Kidney (tissue), 14 donors: ENCODE results near the gene SFMBT2. TPM values are rescaled to one million over a fixed set of nuclear protein-coding genes. Genes with fewer than 3 reads are reported as not detected.

Experiments used
- DNase-seq, 5 donors: peaks; one replicate each; pipeline ENCODE4 v3.0.0-alpha.2; 2013 to 2020
- FAIRE-seq: peaks from 2 replicates; lab custom pipeline; 2012; peaks lifted over from hg19 to GRCh38; lab: Jason Lieb, UNC
- H3K27ac ChIP-seq, 2 donors: one replicate each; pipeline ENCODE4 v1.7.0; 2013; ENCODE audit warnings: low read depth in 2 of 2, low read length in 2 of 2, inconsistent platforms in 1 of 2
- H3K27me3 ChIP-seq: one replicate; pipeline ENCODE4 v1.7.1; 2013; ENCODE audit warnings: low read length, inconsistent platforms; ENCODE audit not compliant: control insufficient read depth, insufficient read depth
- H3K36me3 ChIP-seq, 3 donors: one replicate each; pipeline versions ENCODE4 v1.7.0 to v1.7.1; 2013; ENCODE audit warnings: low read length in 3 of 3, control low read depth in 1 of 3, inconsistent platforms in 1 of 3; ENCODE audit not compliant: insufficient read depth in 3 of 3, control insufficient read depth in 2 of 3
- H3K4me1 ChIP-seq, 3 donors: one replicate each; pipeline versions ENCODE4 v1.7.0 to v1.7.1; 2013; ENCODE audit warnings: low read length in 3 of 3, inconsistent platforms in 1 of 3, low read depth in 1 of 3; ENCODE audit not compliant: control insufficient read depth in 2 of 3, insufficient read depth in 2 of 3
- H3K4me3 ChIP-seq, 3 donors: one replicate each; pipeline versions ENCODE4 v1.7.0 to v1.8.1; 2013; ENCODE audit warnings: low read length in 3 of 3, control low read depth in 1 of 3, inconsistent platforms in 1 of 3
- H3K9ac ChIP-seq, 3 donors: one replicate each; pipeline versions ENCODE4 v1.7.0 to v1.7.1; 2013; ENCODE audit warnings: low read length in 3 of 3, control low read depth in 1 of 3, inconsistent platforms in 1 of 3
- H3K9me3 ChIP-seq, 3 donors: one replicate each; pipeline versions ENCODE4 v1.7.0 to v1.7.1; 2013; ENCODE audit warnings: low read length in 3 of 3, control low read depth in 1 of 3, inconsistent platforms in 1 of 3; ENCODE audit not compliant: control insufficient read depth in 2 of 3, insufficient read depth in 1 of 3
- intact Hi-C: fragments of 100-400 bp; cut with DNase I; formaldehyde crosslinking; loops from one replicate; pipeline ENCODE4 v1.11.1; 2022
- polyA plus RNA-seq: library from polyadenylated mRNA; stranded (reverse); fragments of 350-450 nt; fragmentation: Illumina TruSeq; extraction: RNeasy Lipid Tissue Mini Kit (QIAGEN cat#74804); gene quantifications from one replicate; pipeline ENCODE4 v1.2.3, GENCODE V29; 2014; ENCODE audit warnings: low read depth, low replicate concordance; ENCODE audit not compliant: insufficient read depth
- total RNA-seq: library from RNA; stranded (reverse); fragmentation: NEBNext Ultra II Directional; extraction: Animal tissue kit (Norgen Biotek cat#: 25700); gene quantifications from one replicate; pipeline ENCODE4 v1.2.1, GENCODE V29; 2021
- TF ChIP-seq, protein P1 (sequence below): IDR thresholded peaks from 3 replicates; pipeline ENCODE4 v1.5.1; 2012; ENCODE audit warnings: mild to moderate bottlenecking, moderate library complexity, borderline replicate concordance; ENCODE audit not compliant: insufficient read depth; ENCODE audit errors: extremely low read depth
- donor health status: control.
- donor health status: control.
- donor health status: control.
- donor health status: control.
- donor health status: control.
- donor health status: DM: yes; HTN: yes; CAD: no.
- donor health status: Normal renal cell carcinoma (clear cell type).

SFMBT2 gene
- total and polyA plus RNA-seq, 2 donors from 2014 or later = 1.2 to 15.3 TPM

DNA sequence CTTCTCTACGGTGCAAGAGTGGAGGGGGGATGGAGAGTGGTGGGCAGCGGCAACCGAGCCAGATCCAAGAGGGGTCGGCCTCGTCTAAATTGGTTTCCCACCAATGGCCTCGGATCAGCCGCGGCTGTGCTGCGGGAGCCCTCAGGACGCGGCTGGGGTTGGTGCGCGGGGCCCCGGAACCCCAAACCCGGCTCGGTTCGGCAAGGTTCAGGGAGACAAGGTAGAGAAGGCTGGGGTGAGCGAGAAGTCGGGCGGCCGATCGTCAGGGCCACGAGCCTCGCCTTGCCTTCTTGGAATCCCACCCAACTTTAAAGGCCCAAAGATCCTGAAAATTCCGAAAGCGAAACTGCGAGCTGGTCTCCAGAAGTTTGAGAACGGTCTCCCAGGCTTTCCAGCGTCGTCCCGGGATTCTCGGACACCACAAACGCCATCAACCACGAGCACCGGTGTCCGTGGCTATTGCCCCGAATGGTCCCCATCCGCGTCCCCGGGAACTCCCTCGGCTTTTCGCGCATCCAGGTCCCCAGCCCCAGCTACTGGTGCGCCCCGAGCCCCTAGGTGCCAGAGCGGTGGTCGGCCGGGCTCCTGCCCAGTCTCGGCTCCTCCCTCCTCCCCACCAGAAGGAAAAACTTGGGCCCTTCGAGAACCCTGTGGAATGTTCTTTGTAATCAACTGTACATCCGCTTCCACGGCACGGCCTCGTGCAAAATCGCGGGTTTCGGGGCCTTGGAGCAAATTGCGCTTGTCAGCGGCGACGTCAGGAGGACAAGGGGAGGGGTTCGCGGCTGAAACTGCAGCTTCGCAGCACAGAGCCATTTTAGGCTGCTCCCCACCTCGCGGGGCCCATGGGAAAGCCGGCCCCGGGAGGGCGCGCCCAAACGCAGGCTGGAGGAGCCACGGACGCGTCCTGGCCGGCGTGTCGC lies 3.2 kb downstream of the SFMBT2 start:
- FAIRE-seq = no peak

DNA sequence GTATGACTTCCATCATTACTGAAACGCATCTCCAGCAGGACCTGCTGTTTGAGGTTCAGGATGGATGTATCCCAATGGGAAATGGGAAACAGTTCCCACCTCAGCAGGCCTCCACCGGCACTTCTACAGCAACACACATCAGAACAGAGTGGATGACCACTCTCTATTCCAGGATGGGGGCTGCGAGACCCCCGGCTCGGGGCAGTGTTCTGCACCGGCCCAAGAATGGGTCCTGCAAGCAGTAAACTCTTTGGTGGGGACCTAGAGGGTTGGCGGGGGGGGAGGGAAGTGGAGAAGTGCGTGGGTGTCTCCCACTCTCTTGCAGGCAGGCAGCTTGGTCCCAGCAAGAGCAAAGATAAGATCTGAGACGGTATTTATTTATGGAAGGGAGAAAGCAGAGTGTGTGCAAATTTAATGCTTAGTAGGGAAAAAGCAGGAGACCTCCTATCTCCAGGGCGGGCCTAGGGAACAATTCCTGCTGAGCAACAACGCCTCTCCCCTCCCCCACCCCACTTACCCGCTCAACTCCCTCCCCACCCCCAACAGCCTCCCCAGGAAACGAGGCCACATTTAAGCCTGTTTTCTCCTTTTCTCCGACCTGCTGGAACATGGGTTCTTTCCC lies 4.0 kb downstream of the SFMBT2 start:
- H3K36me3 ChIP-seq = no peaks in the 10 kb centered on the region
- DNase-seq (peak; percentile 16 to 73 (median 54)), FAIRE-seq (no peak)
- H3K27me3 ChIP-seq = peaks cover 5% of the 10 kb centered on the region
- no peak overlapping the region for H3K9ac ChIP-seq
- TF ChIP-seq, protein P1, sequence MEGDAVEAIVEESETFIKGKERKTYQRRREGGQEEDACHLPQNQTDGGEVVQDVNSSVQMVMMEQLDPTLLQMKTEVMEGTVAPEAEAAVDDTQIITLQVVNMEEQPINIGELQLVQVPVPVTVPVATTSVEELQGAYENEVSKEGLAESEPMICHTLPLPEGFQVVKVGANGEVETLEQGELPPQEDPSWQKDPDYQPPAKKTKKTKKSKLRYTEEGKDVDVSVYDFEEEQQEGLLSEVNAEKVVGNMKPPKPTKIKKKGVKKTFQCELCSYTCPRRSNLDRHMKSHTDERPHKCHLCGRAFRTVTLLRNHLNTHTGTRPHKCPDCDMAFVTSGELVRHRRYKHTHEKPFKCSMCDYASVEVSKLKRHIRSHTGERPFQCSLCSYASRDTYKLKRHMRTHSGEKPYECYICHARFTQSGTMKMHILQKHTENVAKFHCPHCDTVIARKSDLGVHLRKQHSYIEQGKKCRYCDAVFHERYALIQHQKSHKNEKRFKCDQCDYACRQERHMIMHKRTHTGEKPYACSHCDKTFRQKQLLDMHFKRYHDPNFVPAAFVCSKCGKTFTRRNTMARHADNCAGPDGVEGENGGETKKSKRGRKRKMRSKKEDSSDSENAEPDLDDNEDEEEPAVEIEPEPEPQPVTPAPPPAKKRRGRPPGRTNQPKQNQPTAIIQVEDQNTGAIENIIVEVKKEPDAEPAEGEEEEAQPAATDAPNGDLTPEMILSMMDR = no peak
- peak overlapping the region; percentile 64 to 88 (median 72) for H3K4me3 ChIP-seq
- no peaks in the 10 kb centered on the region for H3K9me3 ChIP-seq
- H3K27ac ChIP-seq = peak overlapping the region in 1 of 2 donors; percentile 92
- intact Hi-C loops = loop anchor here (10.0 kb wide), 1 partner anchor 142 kb away; no protein-coding TSS in a partner anchor
- H3K4me1 ChIP-seq = peaks cover 0 to 14% (median 0%) of the 10 kb centered on the region in 3 donors

More for the DNA sequence above, 3.2 kb downstream of the SFMBT2 start:
- peak; percentile 62 to 86 (median 78) for DNase-seq
- H3K27me3 ChIP-seq = peaks cover 10% of the 10 kb centered on the region
- H3K36me3 ChIP-seq = no peaks in the 10 kb centered on the region
- peak overlapping the region; percentile 55 to 92 for H3K27ac ChIP-seq
- H3K9me3 ChIP-seq = no peaks in the 10 kb centered on the region
- H3K9ac ChIP-seq = peak overlapping the region; percentile 42 to 61 (median 51)
- intact Hi-C loops = loop anchor here (10.0 kb wide), 1 partner anchor 143 kb away; no protein-coding TSS in a partner anchor
- TF ChIP-seq, protein P1 = no peak
- peaks cover 0 to 22% (median 0%) of the 10 kb centered on the region in 3 donors for H3K4me1 ChIP-seq
- H3K4me3 ChIP-seq = peak overlapping the region; percentile 64 to 88 (median 72)

DNA sequence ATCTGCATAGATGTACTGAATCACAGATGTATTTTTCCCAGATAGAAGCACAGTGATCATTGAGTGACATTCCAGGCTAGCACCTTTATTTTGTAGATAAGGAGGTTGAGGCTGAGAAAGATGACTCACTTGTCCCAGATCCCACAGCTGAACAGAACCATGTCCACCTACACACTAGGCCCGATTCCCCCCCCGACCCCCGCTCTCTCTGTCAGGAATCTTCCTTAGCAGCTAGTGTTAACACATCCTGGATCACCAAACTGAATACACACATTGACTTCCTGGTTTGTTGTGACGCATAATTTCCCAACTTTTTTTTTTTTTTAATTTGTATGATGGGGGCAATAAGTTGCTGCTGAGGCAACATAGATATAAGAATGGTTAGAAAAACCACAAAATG lies 5.2 kb downstream of the SFMBT2 start:
- intact Hi-C loops = loop anchor here (10.0 kb wide), 1 partner anchor 141 kb away; no protein-coding TSS in a partner anchor
- Histone ChIP-seq H3K27me3 (peaks cover 3% of the 10 kb centered on the region), H3K9me3 (no peaks in the 10 kb centered on the region), H3K27ac (no peak overlapping the region), H3K9ac (no peak overlapping the region), H3K36me3 (no peaks in the 10 kb centered on the region), H3K4me1 (peaks cover 0 to 10% (median 0%) of the 10 kb centered on the region in 3 donors), H3K4me3 (no peak overlapping the region)
- FAIRE-seq = no peak
- TF ChIP-seq, protein P1 = no peak
- DNase-seq = no peak
